ENCODE results near the gene ATXN7L2.

Gene ATXN7L2

GRCh38 chr1:109495738-109496137, 12.0 kb downstream of the ATXN7L2 start:
- TF ChIP-seq CTCF (IDR thresholded peaks at IDR 0.05; ENCODE audit: low read length) (no peak), EZH2 (IDR thresholded peaks at IDR 0.05; ENCODE audit: borderline replicate concordance, low read length) (no peak)
- Histone ChIP-seq H3K36me3 (ENCODE audit: insufficient read depth, low read length) (peaks cover 17% of the 10 kb centered on the region; the same call in 1 of the 2 replicates), H3F3A (ENCODE audit: insufficient read depth, low read length) (no peaks in the 10 kb centered on the region), H3K4me3 (ENCODE audit: low read depth, low read length, poor library complexity, severe bottlenecking) (no peak overlapping the region), H3K9ac (ENCODE audit: low read length) (no peak overlapping the region), H3K27ac (ENCODE audit: low read depth, low read length, poor library complexity, severe bottlenecking) (no peak overlapping the region), H4K20me1 (ENCODE audit: insufficient read depth, low read length) (no peaks in the 10 kb centered on the region), H3K9me3 (ENCODE audit: low read length) (no peaks in the 10 kb centered on the region), H3K4me2 (ENCODE audit: low read length) (no peak overlapping the region), H3K4me1 (ENCODE audit: insufficient read depth, low read length, severe bottlenecking) (peaks cover 17% of the 10 kb centered on the region), H3K9me2 (ENCODE audit: low read depth, low read length) (no peaks in the 10 kb centered on the region), H3K79me2 (ENCODE audit: insufficient read depth, low read length) (no peaks in the 10 kb centered on the region), H2AFZ (ENCODE audit: low read length) (no peak overlapping the region), H3K27me3 (ENCODE audit: insufficient read depth, low read length) (no peaks in the 10 kb centered on the region)

- peaks cover 17% of the 10 kb centered on the region; the same call in 1 of the 2 replicates for H3K36me3 ChIP-seq (ENCODE audit: insufficient read depth, low read length)
- H3K4me2 ChIP-seq (ENCODE audit: low read length) = no peak overlapping the region
- H3K9me3 ChIP-seq (ENCODE audit: low read length) = no peaks in the 10 kb centered on the region
- H3K9me2 ChIP-seq (ENCODE audit: low read depth, low read length) = no peaks in the 10 kb centered on the region
- peaks cover 24% of the 10 kb centered on the region for H3K4me1 ChIP-seq (ENCODE audit: insufficient read depth, low read length, severe bottlenecking)
- no peaks in the 10 kb centered on the region for H4K20me1 ChIP-seq (ENCODE audit: insufficient read depth, low read length)
- H3K79me2 ChIP-seq (ENCODE audit: insufficient read depth, low read length) = no peaks in the 10 kb centered on the region
- no peak overlapping the region for H3K9ac ChIP-seq (ENCODE audit: low read length)
- TF ChIP-seq EZH2 (IDR thresholded peaks at IDR 0.05; ENCODE audit: borderline replicate concordance, low read length) (no peak), CTCF (IDR thresholded peaks at IDR 0.05; ENCODE audit: low read length) (no peak)
- H2AFZ ChIP-seq (ENCODE audit: low read length) = no peak overlapping the region
- H3K27ac ChIP-seq (ENCODE audit: low read depth, low read length, poor library complexity, severe bottlenecking) = no peak overlapping the region
- H3K27me3 ChIP-seq (ENCODE audit: insufficient read depth, low read length) = no peaks in the 10 kb centered on the region
- no peaks in the 10 kb centered on the region for H3F3A ChIP-seq (ENCODE audit: insufficient read depth, low read length)
- no peak overlapping the region for H3K4me3 ChIP-seq (ENCODE audit: low read depth, low read length, poor library complexity, severe bottlenecking)
Measured at GRCh38 chr1:109497449-109498160, 13.9 kb downstream of the ATXN7L2 start.

- Histone ChIP-seq H4K20me1 (ENCODE audit: insufficient read depth, low read length) (no peaks in the 10 kb centered on the region), H3K9me2 (ENCODE audit: low read depth, low read length) (no peaks in the 10 kb centered on the region), H3K4me3 (ENCODE audit: low read depth, low read length, poor library complexity, severe bottlenecking) (no peak overlapping the region), H3K9me3 (ENCODE audit: low read length) (no peaks in the 10 kb centered on the region), H3K4me2 (ENCODE audit: low read length) (no peak overlapping the region), H2AFZ (ENCODE audit: low read length) (no peak overlapping the region), H3K36me3 (ENCODE audit: insufficient read depth, low read length) (peaks cover 17% of the 10 kb centered on the region; the same call in 1 of the 2 replicates), H3F3A (ENCODE audit: insufficient read depth, low read length) (no peaks in the 10 kb centered on the region), H3K9ac (ENCODE audit: low read length) (no peak overlapping the region), H3K79me2 (ENCODE audit: insufficient read depth, low read length) (no peaks in the 10 kb centered on the region), H3K27ac (ENCODE audit: low read depth, low read length, poor library complexity, severe bottlenecking) (no peak overlapping the region), H3K27me3 (ENCODE audit: insufficient read depth, low read length) (no peaks in the 10 kb centered on the region), H3K4me1 (ENCODE audit: insufficient read depth, low read length, severe bottlenecking) (peaks cover 27% of the 10 kb centered on the region)
- no peak for TF ChIP-seq EZH2 (IDR thresholded peaks at IDR 0.05; ENCODE audit: borderline replicate concordance, low read length)
- TF ChIP-seq CTCF (IDR thresholded peaks at IDR 0.05; ENCODE audit: low read length) = peak; percentile 48
Measured at GRCh38 chr1:109498161-109498801, 14.6 kb downstream of the ATXN7L2 start.
